Osteoblast (primary cell): ENCODE measurements around the gene KLHL29. TPM values are rescaled to one million over a fixed set of nuclear protein-coding genes. Genes with fewer than 3 reads are reported as not detected.
A peak's percentile ranks its signal among the peaks of the same experiment; 100 is the strongest.

Experiments used
- DNase-seq: peaks from one replicate; pipeline ENCODE4 v3.0.0; 2011; ENCODE audit warnings: low spot score, mixed read lengths; ENCODE audit not compliant: insufficient read length; ENCODE audit errors: missing footprints
- H2AFZ ChIP-seq: 2 replicates; pipeline ENCODE4 v1.6.0; 2011; ENCODE audit warnings: mild to moderate bottlenecking, low read length
- H3K27ac ChIP-seq: 2 replicates; pipeline ENCODE4 v1.5.1; 2011; ENCODE audit warnings: mild to moderate bottlenecking, low read depth, low read length, moderate library complexity
- H3K27me3 ChIP-seq: 2 replicates; pipeline ENCODE4 v1.6.0; 2012; ENCODE audit warnings: mild to moderate bottlenecking, control low read depth, inconsistent platforms, low read length, moderate library complexity; ENCODE audit not compliant: insufficient read depth
- H3K36me3 ChIP-seq: 2 replicates; pipeline ENCODE4 v1.5.1; 2011; ENCODE audit warnings: mild to moderate bottlenecking, low read length, control low read depth, moderate library complexity; ENCODE audit not compliant: insufficient read depth
- H3K4me1 ChIP-seq: 2 replicates; pipeline ENCODE4 v1.5.1; 2011; ENCODE audit warnings: mild to moderate bottlenecking, low read length, control low read depth, moderate library complexity; ENCODE audit not compliant: insufficient read depth
- H3K4me2 ChIP-seq: 2 replicates; pipeline ENCODE4 v1.6.0; 2011; ENCODE audit warnings: mild to moderate bottlenecking, low read length; ENCODE audit not compliant: insufficient read depth
- H3K4me3 ChIP-seq: fragments of 200-600 bp; sonication (generic); 3 replicates; pipeline ENCODE4 v1.5.1; 2012; ENCODE audit warnings: mild to moderate bottlenecking, low read length, inconsistent platforms; ENCODE audit not compliant: insufficient read depth
- H3K79me2 ChIP-seq: 2 replicates; pipeline ENCODE4 v1.6.0; 2012; ENCODE audit warnings: mild to moderate bottlenecking, low read length, control low read depth, inconsistent platforms; ENCODE audit not compliant: insufficient read depth
- H3K9me3 ChIP-seq: 2 replicates; pipeline ENCODE4 v1.5.1; 2011; ENCODE audit warnings: low read depth, low read length, control low read depth
- H4K20me1 ChIP-seq: 2 replicates; pipeline ENCODE4 v1.6.0; 2012; ENCODE audit warnings: mild to moderate bottlenecking, low read length, control low read depth; ENCODE audit not compliant: insufficient read depth
- total RNA-seq: library from RNA; depleted of rRNA; stranded (reverse); fragments of >200 nt; gene quantifications from 2 replicates; pipeline ENCODE4 v1.2.3, GENCODE V29; 2012
- TF ChIP-seq, protein P1 (sequence below): IDR thresholded peaks from 2 replicates; pipeline ENCODE4 v1.5.1; 2011; ENCODE audit warnings: mild to moderate bottlenecking, low read depth, low read length, moderate library complexity; ENCODE audit errors: extremely low read depth

KLHL29 gene
- total RNA-seq, 1 donor: 3.3 TPM

DNA sequence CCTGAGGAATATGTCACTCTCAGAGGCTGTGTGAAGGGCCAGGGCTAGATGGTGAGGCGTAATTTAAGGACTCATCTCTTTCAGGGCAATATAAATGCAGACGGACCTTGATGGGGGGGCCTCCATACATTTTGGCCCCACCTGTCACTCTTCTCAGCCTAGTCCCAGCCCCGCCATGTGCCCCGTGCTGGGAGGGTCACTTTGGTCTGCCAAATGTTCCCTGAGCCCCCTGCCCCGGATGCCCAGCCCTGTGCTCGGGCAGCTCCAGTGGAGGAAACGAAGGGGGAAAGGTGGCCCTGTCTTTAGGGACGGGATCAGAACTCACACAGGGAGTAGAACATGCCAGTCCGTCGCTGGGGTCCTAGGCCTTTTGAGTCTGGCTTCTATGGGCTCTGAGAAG is 168.6 kb downstream of the KLHL29 start:
- Histone ChIP-seq H3K27ac (no peak overlapping the region), H3K79me2 (no peaks in the 10 kb centered on the region), H3K4me2 (no peak overlapping the region), H3K4me3 (no peak overlapping the region), H3K9me3 (no peaks in the 10 kb centered on the region), H3K36me3 (no peaks in the 10 kb centered on the region), H3K27me3 (no peaks in the 10 kb centered on the region), H4K20me1 (no peaks in the 10 kb centered on the region), H3K4me1 (peaks cover 7% of the 10 kb centered on the region), H2AFZ (no peak overlapping the region)
- DNase-seq: peak; percentile 81
- TF ChIP-seq, protein P1, sequence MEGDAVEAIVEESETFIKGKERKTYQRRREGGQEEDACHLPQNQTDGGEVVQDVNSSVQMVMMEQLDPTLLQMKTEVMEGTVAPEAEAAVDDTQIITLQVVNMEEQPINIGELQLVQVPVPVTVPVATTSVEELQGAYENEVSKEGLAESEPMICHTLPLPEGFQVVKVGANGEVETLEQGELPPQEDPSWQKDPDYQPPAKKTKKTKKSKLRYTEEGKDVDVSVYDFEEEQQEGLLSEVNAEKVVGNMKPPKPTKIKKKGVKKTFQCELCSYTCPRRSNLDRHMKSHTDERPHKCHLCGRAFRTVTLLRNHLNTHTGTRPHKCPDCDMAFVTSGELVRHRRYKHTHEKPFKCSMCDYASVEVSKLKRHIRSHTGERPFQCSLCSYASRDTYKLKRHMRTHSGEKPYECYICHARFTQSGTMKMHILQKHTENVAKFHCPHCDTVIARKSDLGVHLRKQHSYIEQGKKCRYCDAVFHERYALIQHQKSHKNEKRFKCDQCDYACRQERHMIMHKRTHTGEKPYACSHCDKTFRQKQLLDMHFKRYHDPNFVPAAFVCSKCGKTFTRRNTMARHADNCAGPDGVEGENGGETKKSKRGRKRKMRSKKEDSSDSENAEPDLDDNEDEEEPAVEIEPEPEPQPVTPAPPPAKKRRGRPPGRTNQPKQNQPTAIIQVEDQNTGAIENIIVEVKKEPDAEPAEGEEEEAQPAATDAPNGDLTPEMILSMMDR: no peak

DNA sequence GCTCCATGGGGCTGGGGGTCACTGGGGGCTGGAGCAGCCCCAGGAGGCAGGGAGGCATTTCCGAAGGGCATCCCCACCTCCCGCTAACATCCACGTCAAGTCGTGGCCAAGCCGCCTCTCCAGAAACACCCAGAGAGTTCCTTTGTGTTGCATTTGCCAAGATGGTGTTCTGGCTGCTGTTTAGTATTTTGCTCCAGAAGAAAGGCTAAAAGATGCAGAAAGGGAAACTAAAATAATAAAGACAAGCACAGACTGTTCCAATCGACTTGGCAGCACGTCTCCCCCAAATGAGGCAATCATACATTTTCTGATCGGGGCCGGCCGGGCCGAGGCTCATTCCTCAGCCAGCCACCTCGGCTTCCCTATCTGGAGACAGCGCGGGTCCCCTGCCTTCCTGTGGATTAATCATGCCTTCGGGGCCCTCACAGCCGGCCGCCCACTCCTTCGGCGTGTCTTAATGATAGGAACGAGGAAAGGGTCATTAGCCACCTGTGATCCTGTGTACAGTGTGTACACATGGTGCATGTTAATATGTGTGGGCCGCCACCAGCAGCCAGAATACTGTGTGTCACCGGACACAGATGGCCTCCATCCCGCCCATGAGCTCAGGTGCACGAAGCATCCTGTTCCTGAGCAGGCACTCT is 169.2 kb downstream of the KLHL29 start:
- Histone ChIP-seq H3K79me2 (no peaks in the 10 kb centered on the region), H3K27me3 (no peaks in the 10 kb centered on the region), H3K36me3 (no peaks in the 10 kb centered on the region), H3K27ac (no peak overlapping the region), H3K4me2 (no peak overlapping the region), H3K4me3 (no peak overlapping the region), H3K4me1 (peaks cover 7% of the 10 kb centered on the region), H3K9me3 (no peaks in the 10 kb centered on the region), H2AFZ (no peak overlapping the region), H4K20me1 (no peaks in the 10 kb centered on the region)
- peak; percentile 76 for DNase-seq
- TF ChIP-seq, protein P1: no peak

DNA sequence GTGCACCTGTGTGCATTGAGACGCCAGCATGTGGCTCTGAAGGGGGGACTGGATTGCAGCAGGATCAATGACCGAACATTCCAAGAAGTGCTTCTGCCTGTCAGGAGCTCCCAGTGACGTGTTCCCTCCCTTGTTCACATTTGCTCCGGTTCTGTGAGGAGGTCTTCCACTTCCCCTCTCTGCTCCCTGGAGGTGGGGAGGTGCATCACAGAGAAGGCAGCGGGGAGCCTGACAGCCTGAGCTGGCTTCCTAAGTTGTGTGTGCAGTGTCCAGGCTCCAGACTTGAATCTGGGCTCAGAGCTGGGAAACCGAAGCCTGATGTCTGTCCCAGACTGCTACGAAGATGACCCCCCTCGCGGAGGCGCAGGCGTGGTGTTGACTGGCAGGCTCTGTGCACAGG is 171.0 kb downstream of the KLHL29 start:
- H3K27me3 ChIP-seq: no peaks in the 10 kb centered on the region
- no peaks in the 10 kb centered on the region for H3K36me3 ChIP-seq
- H3K9me3 ChIP-seq: no peaks in the 10 kb centered on the region
- TF ChIP-seq, protein P1: no peak
- no peaks in the 10 kb centered on the region for H3K79me2 ChIP-seq
- no peaks in the 10 kb centered on the region for H4K20me1 ChIP-seq
- H3K4me1 ChIP-seq: no peaks in the 10 kb centered on the region
- peak; percentile 51 for DNase-seq
- no peak overlapping the region for H3K4me2 ChIP-seq
- H2AFZ ChIP-seq: no peak overlapping the region
- H3K27ac ChIP-seq: no peak overlapping the region
- no peak overlapping the region for H3K4me3 ChIP-seq

DNA sequence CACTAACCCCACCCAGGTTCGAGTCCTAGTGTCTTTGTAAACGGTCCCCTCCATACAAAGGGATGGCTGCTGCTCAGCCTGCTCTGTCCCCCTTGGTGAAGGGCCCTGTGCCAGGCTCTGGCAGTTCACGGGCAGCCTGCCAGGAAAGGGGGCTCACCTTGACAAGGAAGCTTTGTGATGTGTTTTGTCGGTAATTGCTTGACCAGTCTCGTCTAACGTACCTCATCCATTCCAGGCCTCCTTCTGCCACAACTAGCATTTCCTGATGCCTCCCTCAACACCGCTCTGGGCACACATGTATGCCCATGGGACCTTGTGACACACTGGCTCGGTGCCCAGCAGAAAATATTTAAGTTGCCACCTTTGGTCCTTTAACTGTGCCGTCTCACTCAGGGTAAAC is 171.9 kb downstream of the KLHL29 start:
- no peaks in the 10 kb centered on the region for H3K4me1 ChIP-seq
- H3K79me2 ChIP-seq: no peaks in the 10 kb centered on the region

More for the DNA sequence above, 171.9 kb downstream of the KLHL29 start:
- Histone ChIP-seq H3K36me3 (no peaks in the 10 kb centered on the region), H3K4me2 (no peak overlapping the region), H3K27me3 (no peaks in the 10 kb centered on the region), H3K27ac (no peak overlapping the region), H2AFZ (no peak overlapping the region), H3K4me3 (no peak overlapping the region), H4K20me1 (no peaks in the 10 kb centered on the region), H3K9me3 (no peaks in the 10 kb centered on the region)
- DNase-seq: peak; percentile 30
- TF ChIP-seq, protein P1: no peak
